ENCODE results near the gene CIAO3.
A peak's percentile ranks its signal among the peaks of the same experiment; 100 is the strongest.

The CIAO3 gene

GRCh38 chr16:683396-684070 lies 57.3 kb downstream of the CIAO3 start (continued):
- TF ChIP-seq, protein P1, sequence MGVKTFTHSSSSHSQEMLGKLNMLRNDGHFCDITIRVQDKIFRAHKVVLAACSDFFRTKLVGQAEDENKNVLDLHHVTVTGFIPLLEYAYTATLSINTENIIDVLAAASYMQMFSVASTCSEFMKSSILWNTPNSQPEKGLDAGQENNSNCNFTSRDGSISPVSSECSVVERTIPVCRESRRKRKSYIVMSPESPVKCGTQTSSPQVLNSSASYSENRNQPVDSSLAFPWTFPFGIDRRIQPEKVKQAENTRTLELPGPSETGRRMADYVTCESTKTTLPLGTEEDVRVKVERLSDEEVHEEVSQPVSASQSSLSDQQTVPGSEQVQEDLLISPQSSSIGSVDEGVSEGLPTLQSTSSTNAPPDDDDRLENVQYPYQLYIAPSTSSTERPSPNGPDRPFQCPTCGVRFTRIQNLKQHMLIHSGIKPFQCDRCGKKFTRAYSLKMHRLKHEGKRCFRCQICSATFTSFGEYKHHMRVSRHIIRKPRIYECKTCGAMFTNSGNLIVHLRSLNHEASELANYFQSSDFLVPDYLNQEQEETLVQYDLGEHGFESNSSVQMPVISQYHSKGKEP (tag by site-specific recombination; IDR thresholded peaks at IDR 0.05): no peak
- TF ChIP-seq ZNF433 (tag by site-specific recombination; IDR thresholded peaks at IDR 0.05; ENCODE audit: low read depth): no peak
- TF ChIP-seq TCF7L2 (IDR thresholded peaks at IDR 0.05; ENCODE audit: borderline replicate concordance, low read depth, low read length): no peak
- no peak for TF ChIP-seq ZNF76 (tag by site-specific recombination; IDR thresholded peaks at IDR 0.05; ENCODE audit: borderline replicate concordance, low read depth)
- TF ChIP-seq ZNF518A (tag by site-specific recombination; conservative IDR thresholded peaks at IDR 0.05; ENCODE audit: low read depth): no peak
- TF ChIP-seq GLI4 (tag by site-specific recombination; IDR thresholded peaks at IDR 0.05): no peak; the same call in 1 of the 2 replicates
- TF ChIP-seq SP3 (tag by site-specific recombination; IDR thresholded peaks at IDR 0.05): peak; percentile 61
- TF ChIP-seq, protein P2, sequence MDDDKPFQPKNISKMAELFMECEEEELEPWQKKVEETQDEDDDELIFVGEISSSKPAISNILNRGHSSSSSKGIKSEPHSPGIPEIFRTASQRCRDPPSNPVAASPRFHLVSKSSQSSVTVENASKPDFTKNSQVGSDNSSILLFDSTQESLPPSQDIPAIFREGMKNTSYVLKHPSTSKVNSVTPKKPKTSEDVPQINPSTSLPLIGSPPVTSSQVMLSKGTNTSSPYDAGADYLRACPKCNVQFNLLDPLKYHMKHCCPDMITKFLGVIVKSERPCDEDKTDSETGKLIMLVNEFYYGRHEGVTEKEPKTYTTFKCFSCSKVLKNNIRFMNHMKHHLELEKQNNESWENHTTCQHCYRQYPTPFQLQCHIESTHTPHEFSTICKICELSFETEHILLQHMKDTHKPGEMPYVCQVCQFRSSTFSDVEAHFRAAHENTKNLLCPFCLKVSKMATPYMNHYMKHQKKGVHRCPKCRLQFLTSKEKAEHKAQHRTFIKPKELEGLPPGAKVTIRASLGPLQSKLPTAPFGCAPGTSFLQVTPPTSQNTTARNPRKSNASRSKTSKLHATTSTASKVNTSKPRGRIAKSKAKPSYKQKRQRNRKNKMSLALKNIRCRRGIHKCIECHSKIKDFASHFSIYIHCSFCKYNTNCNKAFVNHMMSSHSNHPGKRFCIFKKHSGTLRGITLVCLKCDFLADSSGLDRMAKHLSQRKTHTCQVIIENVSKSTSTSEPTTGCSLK (tag by site-specific recombination; IDR thresholded peaks at IDR 0.05): no peak
- TF ChIP-seq, protein P3, sequence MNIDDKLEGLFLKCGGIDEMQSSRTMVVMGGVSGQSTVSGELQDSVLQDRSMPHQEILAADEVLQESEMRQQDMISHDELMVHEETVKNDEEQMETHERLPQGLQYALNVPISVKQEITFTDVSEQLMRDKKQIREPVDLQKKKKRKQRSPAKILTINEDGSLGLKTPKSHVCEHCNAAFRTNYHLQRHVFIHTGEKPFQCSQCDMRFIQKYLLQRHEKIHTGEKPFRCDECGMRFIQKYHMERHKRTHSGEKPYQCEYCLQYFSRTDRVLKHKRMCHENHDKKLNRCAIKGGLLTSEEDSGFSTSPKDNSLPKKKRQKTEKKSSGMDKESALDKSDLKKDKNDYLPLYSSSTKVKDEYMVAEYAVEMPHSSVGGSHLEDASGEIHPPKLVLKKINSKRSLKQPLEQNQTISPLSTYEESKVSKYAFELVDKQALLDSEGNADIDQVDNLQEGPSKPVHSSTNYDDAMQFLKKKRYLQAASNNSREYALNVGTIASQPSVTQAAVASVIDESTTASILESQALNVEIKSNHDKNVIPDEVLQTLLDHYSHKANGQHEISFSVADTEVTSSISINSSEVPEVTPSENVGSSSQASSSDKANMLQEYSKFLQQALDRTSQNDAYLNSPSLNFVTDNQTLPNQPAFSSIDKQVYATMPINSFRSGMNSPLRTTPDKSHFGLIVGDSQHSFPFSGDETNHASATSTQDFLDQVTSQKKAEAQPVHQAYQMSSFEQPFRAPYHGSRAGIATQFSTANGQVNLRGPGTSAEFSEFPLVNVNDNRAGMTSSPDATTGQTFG (tag by site-specific recombination; IDR thresholded peaks at IDR 0.05; ENCODE audit: borderline replicate concordance): no peak
- TF ChIP-seq ZNF24 (tag by site-specific recombination; IDR thresholded peaks at IDR 0.05): peak; percentile 29; the same call in 1 of the 2 replicates
- peak; percentile 33; the same call in 1 of the 2 replicates for TF ChIP-seq ZBTB48 (tag by site-specific recombination; IDR thresholded peaks at IDR 0.05)
- TF ChIP-seq ZNF404 (tag by site-specific recombination; IDR thresholded peaks at IDR 0.05): no peak
- TF ChIP-seq ZNF670 (tag by site-specific recombination; IDR thresholded peaks at IDR 0.05; ENCODE audit: low read depth): no peak
- no peak for TF ChIP-seq ZNF48 (tag by site-specific recombination; IDR thresholded peaks at IDR 0.05)
- peak; percentile 57 for TF ChIP-seq ZNF335 (tag by site-specific recombination; conservative IDR thresholded peaks at IDR 0.05)
- TF ChIP-seq ZSCAN23 (tag by site-specific recombination; IDR thresholded peaks at IDR 0.05): no peak
- TF ChIP-seq WT1 (tag by site-specific recombination; IDR thresholded peaks at IDR 0.05): peak; percentile 48
- no peak for TF ChIP-seq SALL2 (tag by site-specific recombination; IDR thresholded peaks at IDR 0.05; ENCODE audit: borderline replicate concordance)
- TF ChIP-seq ZNF292 (tag by site-specific recombination; IDR thresholded peaks at IDR 0.05; ENCODE audit: borderline replicate concordance, low read depth): no peak
- TF ChIP-seq ZNF157 (tag by site-specific recombination; IDR thresholded peaks at IDR 0.05): no peak
- TF ChIP-seq ZSCAN4 (tag by site-specific recombination; IDR thresholded peaks at IDR 0.05): no peak; the same call in 1 of the 2 replicates
- peak; percentile 77 for TF ChIP-seq KLF9 (tag by site-specific recombination; IDR thresholded peaks at IDR 0.05; ENCODE audit: low read depth)
- no peak for TF ChIP-seq PRDM6 (tag by site-specific recombination; IDR thresholded peaks at IDR 0.05)
- TF ChIP-seq IKZF3 (tag by site-specific recombination; IDR thresholded peaks at IDR 0.05): peak; percentile 7; the same call in 1 of the 2 replicates
- no peak for TF ChIP-seq RBAK (tag by site-specific recombination; IDR thresholded peaks at IDR 0.05)
